GM04503 (cell line): ENCODE measurements around the gene PDPK1.

ENCODE experiments used
- DNase-seq: peaks from one replicate; pipeline ENCODE4 v3.0.0-alpha.2; 2012; ENCODE audit warnings: low read depth

PDPK1 gene

DNA sequence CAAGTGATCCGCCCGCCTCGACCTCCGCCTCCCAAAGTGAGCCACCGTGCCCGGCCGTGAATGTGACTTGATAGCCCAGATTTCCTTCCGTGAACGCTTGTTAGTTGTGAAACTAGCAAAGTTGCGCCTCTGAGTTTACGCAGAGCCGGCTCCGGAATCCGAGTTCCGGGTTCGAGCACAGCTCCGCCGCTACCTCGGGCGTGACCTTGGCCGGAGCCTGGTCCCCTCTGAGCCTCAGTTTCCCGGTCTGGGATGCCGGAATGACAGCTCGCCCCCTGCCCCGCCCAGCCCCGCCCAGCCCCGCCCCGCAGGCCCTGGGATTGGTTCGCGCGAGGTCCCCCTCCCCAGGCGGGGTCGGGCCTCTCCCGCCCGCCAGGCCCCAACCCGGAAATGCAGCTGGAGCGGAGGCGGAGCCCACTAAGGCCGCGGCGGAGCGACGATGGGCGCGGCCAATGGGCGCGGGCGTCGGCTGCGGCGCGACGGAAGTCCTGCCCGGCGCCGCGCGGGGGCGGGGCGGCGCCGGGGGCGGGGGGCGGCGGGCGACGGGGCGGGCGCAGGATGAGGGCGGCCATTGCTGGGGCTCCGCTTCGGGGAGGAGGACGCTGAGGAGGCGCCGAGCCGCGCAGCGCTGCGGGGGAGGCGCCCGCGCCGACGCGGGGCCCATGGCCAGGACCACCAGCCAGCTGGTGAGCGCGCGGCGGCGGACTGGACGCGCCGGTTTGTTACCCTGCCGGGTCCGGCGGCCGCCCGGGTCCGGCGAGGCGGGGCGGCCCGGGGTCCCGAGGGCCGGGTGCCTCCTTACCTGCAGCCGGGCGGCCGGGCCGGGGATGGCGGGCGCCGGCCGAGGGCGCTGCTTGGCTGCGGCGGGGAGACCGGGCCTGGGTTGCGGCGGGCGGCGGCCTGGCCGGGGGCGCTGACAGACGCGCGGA lies at the start of gene PDPK1:
Gene PDPK1 (plus strand): TSS at position 571 of the 929 bp plus-strand sequence. CDS start 92 bp downstream, at position 663.
- DNase-seq, result peak; percentile 64

DNA sequence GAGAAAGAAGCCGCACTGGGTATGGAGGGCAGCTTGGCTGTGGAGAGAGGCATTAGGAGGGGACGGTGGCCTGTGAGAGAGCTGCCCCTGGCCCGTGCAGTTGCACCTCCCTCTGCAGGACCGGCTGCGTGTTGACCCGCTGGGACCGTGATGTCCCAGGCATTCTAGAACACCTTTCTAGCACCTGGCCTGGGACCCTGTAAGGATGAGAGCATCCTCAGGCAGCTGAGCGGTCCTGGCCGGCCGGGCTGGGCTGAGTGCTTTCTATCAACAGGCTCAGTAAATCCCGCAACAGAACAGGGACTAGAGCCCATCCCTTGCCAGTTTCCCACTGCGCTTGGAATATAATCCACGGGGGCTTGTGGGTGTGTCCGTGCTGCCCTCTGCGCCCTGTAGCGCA lies 48.2 kb upstream of the PDPK1 start:
- no peak for DNase-seq

- no peak for DNase-seq
These were observed 47.4 kb upstream of the PDPK1 start for GRCh38 chr16:2490190-2491105.

DNA sequence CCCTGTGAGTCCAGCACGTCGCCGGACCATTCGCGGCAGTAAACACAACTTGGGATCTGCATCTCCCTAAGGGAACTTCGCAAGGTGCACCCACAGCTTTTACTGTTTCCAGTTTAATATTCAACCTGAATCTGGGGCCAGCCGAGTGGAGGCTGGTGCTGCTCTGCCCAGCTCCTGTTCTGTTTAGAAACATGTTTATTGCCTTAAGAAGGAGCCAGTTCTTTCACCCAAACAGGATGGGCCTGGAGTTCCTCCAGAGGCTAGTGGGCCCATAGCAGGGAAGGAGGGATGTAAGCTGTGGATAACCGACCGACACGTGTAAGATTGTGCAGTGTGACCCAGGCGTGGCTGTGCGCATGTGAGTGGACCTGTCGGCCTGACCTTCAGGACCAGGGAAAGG lies 45.5 kb upstream of the PDPK1 start:
- no peak for DNase-seq

- DNase-seq, result no peak
These were observed 44.2 kb upstream of the PDPK1 start for GRCh38 chr16:2493605-2494004.

DNA sequence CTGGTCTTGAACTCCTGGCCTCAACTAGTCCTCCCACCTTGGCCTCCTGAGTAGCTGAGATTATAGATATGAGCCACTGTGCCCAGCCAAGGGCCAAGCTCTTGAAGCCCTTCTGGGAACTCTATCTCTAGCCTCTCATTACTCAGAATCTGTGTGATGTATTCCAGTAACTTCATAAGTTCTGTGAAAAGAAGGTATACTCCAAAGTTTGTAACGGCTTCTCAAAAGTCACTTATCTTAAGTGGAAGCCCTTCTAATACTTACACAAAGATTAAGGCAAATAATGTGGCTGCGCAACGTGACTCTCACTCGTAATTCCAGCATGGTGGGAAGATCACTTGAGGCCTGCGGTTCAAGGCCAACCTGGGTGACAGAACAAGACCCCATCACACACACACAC lies 43.2 kb upstream of the PDPK1 start:
- DNase-seq, result no peak

DNA sequence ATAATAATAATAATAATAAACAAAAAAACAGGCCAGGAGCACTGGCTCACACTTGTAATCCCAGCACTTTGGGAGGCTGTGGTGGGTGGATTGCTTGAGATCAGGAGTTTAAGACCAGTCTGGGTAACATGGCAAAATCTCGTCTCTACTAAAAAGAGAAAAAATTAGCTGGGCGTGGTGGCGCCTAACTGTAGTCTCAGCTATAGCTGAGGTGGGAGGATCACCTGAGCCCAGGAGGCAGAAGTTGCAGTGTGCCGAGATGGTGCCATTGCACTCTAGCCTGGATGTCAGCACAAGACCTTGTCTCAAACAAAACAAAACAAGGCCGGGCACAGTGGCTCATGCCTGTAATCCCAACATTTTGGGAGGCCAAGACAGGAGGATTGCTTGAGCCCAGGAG lies 42.8 kb upstream of the PDPK1 start:
- no peak for DNase-seq

GRCh38 chr16:2496223-2497115 lies 41.4 kb upstream of the PDPK1 start:
- no peak for DNase-seq

- no peak for DNase-seq
These were observed 40.6 kb upstream of the PDPK1 start for GRCh38 chr16:2497116-2497630.

GRCh38 chr16:2497695-2498484 lies 39.9 kb upstream of the PDPK1 start:
- no peak for DNase-seq

GRCh38 chr16:2498531-2499253 lies 39.1 kb upstream of the PDPK1 start:
- no peak for DNase-seq

- no peak for DNase-seq
These were observed 38.4 kb upstream of the PDPK1 start for GRCh38 chr16:2499454-2499853.

GRCh38 chr16:2499890-2500429 lies 37.9 kb upstream of the PDPK1 start:
- DNase-seq, result no peak

- no peak for DNase-seq
These were observed 37.3 kb upstream of the PDPK1 start for GRCh38 chr16:2500430-2500917.

DNA sequence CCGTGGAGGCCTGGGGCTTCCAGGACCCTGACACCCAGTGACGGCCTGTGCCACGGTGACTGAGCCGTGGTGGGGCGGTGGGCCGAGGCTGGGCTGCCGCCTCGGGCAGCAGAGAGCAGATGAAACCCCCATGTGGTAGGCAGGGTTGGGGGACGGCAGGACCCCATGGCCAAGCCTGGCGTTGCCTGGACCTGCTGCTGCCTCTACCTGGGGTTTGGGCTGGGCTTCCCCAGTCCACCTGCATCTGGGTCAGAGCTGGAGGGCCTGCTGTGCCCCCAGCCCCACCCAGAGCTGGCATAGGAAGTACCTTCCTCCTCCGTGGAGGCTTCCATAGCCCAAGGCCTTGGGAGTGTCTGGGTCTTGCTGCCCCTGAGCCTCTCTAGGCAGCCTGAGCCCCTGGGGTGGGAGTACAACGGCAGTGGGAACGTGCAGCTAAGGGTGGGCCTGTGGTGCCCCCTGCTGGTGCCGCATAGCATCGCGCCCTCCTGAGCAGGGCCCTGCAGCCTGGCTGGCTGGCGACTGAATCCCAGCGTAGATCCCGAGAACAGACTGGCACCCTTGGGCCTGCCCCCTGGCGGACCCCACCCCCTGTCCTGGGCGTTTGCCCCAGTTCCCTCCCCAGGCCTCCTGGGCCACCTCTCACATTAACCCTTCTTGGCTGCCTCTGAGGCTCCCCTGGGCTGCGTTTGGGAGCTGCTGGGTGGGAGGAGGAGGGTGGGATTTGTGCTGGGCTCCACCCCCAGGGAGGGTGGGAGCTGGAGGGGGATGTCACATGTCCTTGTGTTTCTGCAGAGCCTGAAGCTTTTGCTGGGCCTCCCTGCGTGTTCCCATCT lies 36.7 kb upstream of the PDPK1 start:
- no peak for DNase-seq

GRCh38 chr16:2501946-2502895 lies 35.6 kb upstream of the PDPK1 start:
- DNase-seq, result no peak

- no peak for DNase-seq
These were observed 32.1 kb upstream of the PDPK1 start for GRCh38 chr16:2505695-2506094.
